HG03469 (cell line): Measurements from ENCODE around the gene SNX18.

Experiments
- ATAC-seq: cut with Tn5 transposase; IDR thresholded peaks from one replicate; pipeline ENCODE4 v1.9.1; 2021; ENCODE audit warnings: mild to moderate bottlenecking, moderate library complexity, moderate number of reproducible peaks; ENCODE audit not compliant: unreplicated experiment

Gene SNX18

DNA sequence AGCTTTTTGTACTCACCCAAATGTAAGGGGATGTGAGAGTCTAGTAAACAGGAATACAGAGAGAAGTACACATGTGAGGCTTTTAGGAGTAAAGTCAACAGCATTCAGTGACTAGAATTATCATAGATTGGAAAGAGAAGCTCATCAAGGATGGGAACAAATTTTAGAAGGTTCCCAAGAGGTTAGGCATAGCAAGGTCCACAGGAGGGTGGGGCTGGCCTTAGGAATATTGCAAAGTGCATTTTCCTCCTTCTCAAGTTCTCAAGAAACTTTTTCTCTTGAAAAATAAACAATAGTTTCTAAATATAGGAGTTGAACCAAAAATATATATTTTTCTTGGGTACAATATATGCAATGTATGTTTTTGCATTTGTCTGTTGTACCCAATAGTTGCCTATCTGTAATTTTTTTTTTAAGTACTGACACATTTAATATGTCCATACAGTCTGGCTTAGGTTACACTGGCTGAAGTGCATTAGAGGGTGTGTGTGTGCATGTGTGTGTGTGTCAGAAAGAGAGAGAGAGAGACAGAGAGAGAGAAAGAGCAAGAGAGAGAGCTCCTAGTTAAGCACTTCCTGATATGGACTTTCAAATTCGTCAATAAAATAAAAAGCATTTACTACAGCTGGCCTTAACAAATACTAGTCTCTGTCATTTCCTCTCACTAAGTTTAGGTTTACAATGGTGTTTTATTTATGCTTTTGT, 62.2 kb downstream of the SNX18 start:
- no peak for ATAC-seq

GRCh38 chr5:54580997-54581811, 63.6 kb downstream of the SNX18 start:
- ATAC-seq: no peak

GRCh38 chr5:54581831-54582548, 64.4 kb downstream of the SNX18 start:
- ATAC-seq: no peak

DNA sequence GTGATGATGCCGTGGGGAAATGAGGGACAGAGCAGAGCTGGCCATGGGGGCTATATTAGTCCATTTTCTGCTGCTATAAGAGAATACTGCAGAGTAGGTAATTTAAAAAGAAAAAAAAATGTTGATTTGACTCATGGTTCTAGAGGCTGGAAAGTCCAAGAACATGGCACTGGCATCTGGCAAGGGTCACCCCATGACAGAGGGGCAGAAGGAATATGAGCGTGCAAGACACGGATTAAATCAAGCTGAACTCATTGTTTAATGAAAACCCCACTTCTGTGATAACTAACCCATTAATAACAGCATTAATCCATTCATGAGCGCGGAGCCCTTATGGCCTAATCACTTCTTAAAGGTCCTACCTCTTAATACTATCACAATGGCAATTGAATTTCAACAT, 68.8 kb downstream of the SNX18 start:
- no peak for ATAC-seq

GRCh38 chr5:54589786-54590185, 72.2 kb downstream of the SNX18 start:
- no peak for ATAC-seq

DNA sequence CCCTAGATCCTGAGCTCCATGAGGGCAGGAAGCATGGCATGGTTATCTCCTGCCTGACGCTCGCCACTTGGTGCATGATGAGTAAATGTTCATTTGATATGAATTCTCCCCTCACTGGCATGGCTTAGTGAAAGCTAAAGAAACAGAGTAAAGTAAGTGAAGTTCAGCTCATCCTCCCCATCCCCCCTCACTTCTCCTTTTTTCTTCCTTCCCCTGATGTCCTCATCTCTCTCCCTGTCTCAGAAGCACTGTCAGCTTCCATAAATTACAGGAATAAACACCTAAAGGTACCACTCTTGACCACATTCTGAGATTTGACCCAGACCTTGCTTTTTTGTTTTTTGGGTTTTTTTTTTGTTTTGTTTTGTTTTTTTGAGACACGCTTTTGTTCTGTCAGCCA, 73.3 kb downstream of the SNX18 start:
- ATAC-seq: no peak

DNA sequence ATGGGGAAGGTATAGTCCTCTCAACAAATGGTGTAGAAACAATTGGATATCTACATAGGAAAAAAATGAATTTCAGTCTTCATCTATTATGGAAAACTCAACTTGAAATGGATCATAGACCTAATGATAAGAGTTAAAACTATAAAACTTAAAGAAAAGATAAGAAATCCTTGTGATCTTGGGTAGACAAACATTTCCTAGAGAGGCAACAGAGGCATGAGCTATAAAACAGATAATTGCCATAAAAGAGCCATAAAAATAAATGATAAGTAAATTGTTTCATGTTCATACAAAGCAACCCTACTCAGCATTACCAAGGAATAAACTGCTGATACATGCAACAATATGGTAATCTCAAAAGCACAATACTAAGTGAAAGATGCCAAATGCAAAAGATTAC, 76.2 kb downstream of the SNX18 start:
- ATAC-seq: no peak

DNA sequence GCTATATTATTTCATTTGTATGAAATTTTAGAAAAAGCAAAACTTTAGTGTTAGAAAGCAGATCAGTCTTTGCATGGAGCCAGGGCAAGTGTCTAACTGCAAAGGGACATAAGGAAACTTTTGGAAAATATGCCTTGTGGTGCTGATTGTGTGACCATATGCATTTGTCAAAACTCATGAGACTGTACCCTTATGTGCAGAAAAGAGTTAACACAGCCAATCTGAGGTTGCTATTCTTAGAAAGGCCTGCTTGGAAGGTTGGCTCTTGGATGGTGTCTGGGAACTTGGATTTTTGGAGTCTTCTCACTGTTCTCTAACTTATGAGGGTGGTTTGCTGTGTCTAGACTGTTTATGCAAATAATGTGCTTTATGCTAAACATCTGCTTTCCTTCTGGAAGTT, 76.6 kb downstream of the SNX18 start:
- no peak for ATAC-seq

DNA sequence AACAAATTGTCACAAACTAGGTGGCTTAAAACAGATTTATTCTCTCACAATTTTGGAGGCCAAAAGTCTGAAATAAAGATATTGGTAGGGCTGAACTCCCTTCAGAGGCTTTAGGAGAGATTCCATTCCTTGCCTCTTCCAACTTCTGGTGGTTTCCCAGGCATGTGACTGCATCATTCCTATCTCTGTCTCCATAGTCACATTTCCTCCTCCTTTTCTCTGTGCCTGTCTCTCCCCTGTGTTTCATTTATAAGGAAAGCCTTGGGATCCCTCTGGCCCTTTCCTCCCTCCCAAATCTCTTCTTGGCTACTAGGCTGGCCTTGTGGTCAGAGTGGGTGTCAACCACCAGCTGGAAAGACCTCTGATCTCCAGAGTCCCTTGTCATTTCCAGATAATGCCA, 78.2 kb downstream of the SNX18 start:
- ATAC-seq: no peak
